Stomach smooth muscle (tissue), 2 donors: ENCODE measurements around the gene HPCAL1.
"Not testable (repeated sequence)": the region's sequence is repeated elsewhere in the genome, so short reads cannot be mapped to it uniquely, and the experiment has no call there.

Source experiments
- H3K27ac ChIP-seq: one replicate; pipeline ENCODE4 v1.7.0; 2013; ENCODE audit warnings: mild to moderate bottlenecking, low read length, inconsistent platforms
- H3K27me3 ChIP-seq, 2 donors: one replicate each; pipeline ENCODE4 v1.7.0; 2013; ENCODE audit warnings: low read length in 2 of 2; ENCODE audit not compliant: insufficient read depth in 2 of 2, control insufficient read depth in 1 of 2
- H3K36me3 ChIP-seq, 2 donors: one replicate each; pipeline ENCODE4 v1.7.0; 2013; ENCODE audit warnings: low read length in 2 of 2; ENCODE audit not compliant: control insufficient read depth in 2 of 2, insufficient read depth in 2 of 2
- H3K4me1 ChIP-seq: one replicate; pipeline ENCODE4 v1.7.0; 2013; ENCODE audit warnings: low read length; ENCODE audit not compliant: control insufficient read depth, insufficient read depth
- H3K4me3 ChIP-seq, 2 donors: one replicate each; pipeline ENCODE4 v1.7.0; 2013; ENCODE audit warnings: low read length in 2 of 2
- H3K9ac ChIP-seq, 2 donors: one replicate each; pipeline ENCODE4 v1.7.0; 2013; ENCODE audit warnings: low read length in 2 of 2, mild to moderate bottlenecking in 1 of 2
- H3K9me3 ChIP-seq, 2 donors: one replicate each; pipeline ENCODE4 v1.7.0; 2013; ENCODE audit warnings: low read length in 2 of 2; ENCODE audit not compliant: control insufficient read depth in 2 of 2
- donor health status: healthy.
- donor health status: Pancreatic carcinoma.

Gene HPCAL1

DNA sequence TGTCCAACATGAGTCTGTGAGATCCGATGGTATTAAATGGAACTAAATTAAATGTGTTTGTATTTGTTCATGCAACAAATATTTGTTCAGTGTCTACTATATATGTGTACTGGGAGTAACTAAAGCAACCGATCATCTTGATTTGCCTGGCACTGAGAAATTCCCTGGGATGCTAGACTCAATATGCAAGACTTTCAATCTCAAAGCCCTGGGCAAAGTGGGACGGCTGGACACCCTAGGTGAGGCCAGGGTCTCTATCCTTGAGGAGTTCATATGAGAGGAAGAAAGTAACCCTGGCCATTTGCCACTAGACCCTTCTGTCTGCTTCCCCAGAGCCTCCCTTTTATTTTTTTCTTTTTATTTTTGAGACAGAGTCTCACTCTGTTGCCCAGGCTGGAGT is 44.0 kb upstream of the HPCAL1 start:
- Histone ChIP-seq H3K27me3 (no peaks in the 10 kb centered on the region), H3K4me3 (no peak overlapping the region), H3K27ac (no peak overlapping the region), H3K4me1 (no peaks in the 10 kb centered on the region), H3K9ac (no peak overlapping the region), H3K9me3 (no peaks in the 10 kb centered on the region), H3K36me3 (no peaks in the 10 kb centered on the region)

DNA sequence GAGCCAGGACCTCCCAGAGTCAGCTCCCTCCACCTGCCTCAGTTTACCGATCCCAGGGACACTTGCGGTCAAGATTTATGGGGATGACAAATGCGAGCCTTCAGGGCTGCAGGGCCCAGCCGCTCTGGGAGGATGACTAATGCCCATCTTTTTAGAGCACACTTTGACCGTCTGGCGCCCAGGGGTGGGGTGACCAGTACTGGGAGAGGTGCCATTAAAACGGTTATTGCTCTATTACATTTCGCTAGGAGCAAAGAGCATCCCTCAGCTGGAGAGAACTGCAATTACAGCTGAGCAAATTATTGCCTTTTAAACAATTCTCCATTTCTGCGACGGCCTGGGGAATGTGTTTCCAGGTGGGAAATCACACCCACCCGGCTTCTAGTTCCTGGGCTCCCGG is 42.6 kb upstream of the HPCAL1 start:
- no peaks in the 10 kb centered on the region for H3K9me3 ChIP-seq
- H3K9ac ChIP-seq = no peak overlapping the region
- no peak overlapping the region for H3K27ac ChIP-seq
- no peaks in the 10 kb centered on the region for H3K27me3 ChIP-seq
- H3K4me3 ChIP-seq = no peak overlapping the region
- peaks cover 3% of the 10 kb centered on the region for H3K4me1 ChIP-seq
- H3K36me3 ChIP-seq = no peaks in the 10 kb centered on the region

DNA sequence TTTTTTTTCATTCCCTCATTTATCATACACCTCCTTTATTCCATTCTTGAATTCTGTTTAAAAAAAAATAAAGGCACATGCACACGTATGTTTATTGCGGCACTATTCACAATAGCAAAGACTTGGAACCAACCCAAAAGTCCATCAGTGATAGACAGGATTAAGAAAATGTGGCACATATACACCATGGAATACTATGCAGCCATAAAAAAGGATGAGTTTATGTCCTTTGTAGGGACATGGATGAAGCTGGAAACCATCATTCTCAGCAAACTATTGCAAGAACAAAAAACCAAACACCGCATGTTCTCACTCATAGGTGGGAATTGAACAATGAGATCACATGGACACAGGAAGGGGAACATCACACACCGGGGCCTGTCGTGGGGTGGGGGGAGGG is 39.2 kb upstream of the HPCAL1 start:
- not testable (repeated sequence) for H3K27ac ChIP-seq, H3K4me3 ChIP-seq, H3K9ac ChIP-seq, H3K36me3 ChIP-seq, H3K27me3 ChIP-seq, H3K4me1 ChIP-seq, H3K9me3 ChIP-seq

DNA sequence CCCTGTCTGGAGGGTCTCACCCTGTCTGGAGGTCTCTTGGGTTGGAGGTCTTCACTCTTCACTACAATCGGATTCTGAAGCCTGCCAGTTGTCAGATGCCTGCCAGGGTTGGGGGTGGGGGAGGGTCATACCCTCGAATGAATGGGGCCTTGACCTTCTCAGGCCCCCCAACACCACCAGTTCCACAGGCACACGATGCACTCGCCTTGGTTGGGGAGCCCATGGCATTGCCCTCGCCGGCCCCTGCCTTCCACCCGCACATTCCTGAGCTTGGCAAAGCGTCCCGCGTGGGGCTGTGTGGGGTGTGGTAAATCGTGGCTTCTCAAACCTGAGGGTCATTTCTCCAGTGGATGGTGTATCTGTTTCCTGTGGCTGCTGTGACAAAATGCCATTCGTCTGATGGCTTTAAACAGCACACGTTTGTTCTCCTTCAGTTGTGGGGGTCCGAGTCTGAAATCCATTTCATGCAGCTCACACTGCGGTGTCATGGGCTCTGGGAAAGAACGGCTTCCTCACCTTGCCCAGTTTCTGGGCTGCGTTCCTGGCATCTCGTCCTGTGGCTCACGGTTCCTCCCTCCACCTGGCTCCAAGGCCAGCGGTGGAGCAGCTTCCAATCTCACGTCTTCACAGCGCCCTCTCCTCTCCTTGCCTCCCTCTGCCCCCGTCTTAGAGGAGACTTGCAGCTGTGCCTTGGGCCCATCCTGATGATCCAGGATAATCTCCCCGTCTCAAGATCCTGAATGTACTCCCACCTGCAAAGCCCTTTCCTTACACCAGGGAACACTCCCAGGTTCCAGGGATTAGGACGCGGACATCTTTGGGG is 38.0 kb upstream of the HPCAL1 start:
- Histone ChIP-seq H3K27ac (no peak overlapping the region), H3K36me3 (no peaks in the 10 kb centered on the region), H3K4me3 (no peak overlapping the region), H3K9ac (no peak overlapping the region), H3K9me3 (no peaks in the 10 kb centered on the region), H3K4me1 (peaks cover 3% of the 10 kb centered on the region), H3K27me3 (no peaks in the 10 kb centered on the region)

DNA sequence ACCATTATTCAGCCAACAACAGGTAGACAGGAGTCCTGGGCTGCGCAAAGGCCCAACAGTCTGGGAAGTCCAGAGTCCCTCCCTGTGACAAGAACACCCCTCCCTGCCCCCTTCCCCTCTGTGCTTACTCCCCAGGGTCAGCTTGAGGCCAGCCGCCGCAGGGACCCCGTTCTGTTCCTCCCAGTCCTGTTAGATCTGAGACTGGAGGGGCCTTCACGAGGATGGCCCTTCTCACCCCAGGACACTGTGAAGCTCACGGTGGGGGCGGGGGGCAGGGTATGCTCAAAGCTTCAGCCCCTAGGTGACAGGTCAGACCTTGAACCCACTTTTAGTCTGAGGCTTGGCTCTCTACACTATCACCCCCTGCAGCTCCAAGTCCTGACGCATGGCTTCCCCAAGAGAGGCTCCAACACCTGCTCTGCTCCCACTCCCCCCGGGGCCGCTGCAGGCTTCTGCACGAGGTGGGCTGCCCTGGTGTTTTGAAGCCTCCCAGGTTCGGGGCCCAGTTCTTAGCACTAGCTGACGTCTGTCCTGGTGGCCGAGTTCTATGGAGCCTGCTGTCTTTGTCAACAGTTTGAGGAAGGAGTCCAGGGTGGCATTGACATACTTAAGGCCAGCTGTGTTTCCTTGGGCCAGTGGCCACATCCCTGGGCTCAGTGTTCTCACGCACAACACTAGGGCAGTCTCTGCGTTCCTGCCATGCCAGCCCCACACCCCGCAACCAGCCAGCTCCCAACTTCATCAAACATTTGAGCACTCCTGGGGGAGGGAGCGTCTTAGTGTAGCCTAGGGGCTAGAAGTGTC is 37.2 kb upstream of the HPCAL1 start:
- H3K27me3 ChIP-seq = no peaks in the 10 kb centered on the region
- no peak overlapping the region for H3K27ac ChIP-seq
- H3K36me3 ChIP-seq = no peaks in the 10 kb centered on the region
- H3K9me3 ChIP-seq = no peaks in the 10 kb centered on the region
- peaks cover 3% of the 10 kb centered on the region for H3K4me1 ChIP-seq
- H3K9ac ChIP-seq = no peak overlapping the region
- H3K4me3 ChIP-seq = no peak overlapping the region

DNA sequence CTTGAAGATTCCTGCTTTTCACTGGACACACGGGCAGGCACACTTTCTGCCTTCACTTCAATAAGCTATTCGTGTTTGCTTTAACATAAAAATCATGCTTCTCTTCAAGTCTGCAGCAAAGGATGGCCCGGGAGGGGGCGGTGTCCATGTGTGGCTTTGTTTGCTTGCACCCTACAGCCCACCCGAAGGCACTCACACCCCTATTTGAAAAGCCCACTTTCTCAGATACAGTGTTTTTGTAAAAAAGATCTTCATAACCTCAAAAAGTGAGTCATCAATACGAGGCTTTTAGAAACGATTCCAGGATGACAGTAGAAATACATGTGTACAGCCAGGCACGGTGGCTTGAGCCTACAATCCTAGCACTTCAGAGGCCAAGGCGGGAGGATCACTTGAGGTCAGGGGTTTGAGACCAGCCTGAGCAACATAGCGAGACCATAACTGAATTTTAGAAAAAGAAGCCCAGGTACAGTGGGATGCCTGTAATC is 36.5 kb upstream of the HPCAL1 start:
- Histone ChIP-seq H3K9me3 (no peaks in the 10 kb centered on the region), H3K4me3 (no peak overlapping the region), H3K4me1 (peaks cover 7% of the 10 kb centered on the region), H3K27ac (no peak overlapping the region), H3K9ac (no peak overlapping the region), H3K36me3 (no peaks in the 10 kb centered on the region), H3K27me3 (no peaks in the 10 kb centered on the region)

DNA sequence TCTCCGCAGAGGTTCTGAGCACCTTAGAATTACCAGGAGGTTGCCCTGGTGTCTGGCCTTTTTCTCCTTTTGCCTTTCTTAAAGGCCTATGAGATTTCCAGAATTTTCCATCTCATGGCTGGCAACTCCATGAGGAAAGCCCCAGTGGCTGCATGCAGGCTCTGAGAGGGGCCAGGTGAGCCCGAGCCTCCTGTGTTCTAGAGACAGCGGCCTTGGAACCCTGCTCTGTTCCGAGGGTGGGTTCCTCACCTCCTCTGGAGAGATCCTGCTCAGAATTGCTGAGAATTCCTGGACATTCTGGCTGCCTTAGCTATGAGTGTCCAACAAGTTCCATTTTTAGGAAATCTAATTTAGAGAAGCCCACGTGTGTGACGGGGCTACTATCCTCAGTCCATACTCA is 35.7 kb upstream of the HPCAL1 start:
- Histone ChIP-seq H3K9me3 (no peaks in the 10 kb centered on the region), H3K36me3 (no peaks in the 10 kb centered on the region), H3K4me3 (no peak overlapping the region), H3K27ac (no peak overlapping the region), H3K27me3 (no peaks in the 10 kb centered on the region), H3K4me1 (peaks cover 7% of the 10 kb centered on the region), H3K9ac (no peak overlapping the region)

DNA sequence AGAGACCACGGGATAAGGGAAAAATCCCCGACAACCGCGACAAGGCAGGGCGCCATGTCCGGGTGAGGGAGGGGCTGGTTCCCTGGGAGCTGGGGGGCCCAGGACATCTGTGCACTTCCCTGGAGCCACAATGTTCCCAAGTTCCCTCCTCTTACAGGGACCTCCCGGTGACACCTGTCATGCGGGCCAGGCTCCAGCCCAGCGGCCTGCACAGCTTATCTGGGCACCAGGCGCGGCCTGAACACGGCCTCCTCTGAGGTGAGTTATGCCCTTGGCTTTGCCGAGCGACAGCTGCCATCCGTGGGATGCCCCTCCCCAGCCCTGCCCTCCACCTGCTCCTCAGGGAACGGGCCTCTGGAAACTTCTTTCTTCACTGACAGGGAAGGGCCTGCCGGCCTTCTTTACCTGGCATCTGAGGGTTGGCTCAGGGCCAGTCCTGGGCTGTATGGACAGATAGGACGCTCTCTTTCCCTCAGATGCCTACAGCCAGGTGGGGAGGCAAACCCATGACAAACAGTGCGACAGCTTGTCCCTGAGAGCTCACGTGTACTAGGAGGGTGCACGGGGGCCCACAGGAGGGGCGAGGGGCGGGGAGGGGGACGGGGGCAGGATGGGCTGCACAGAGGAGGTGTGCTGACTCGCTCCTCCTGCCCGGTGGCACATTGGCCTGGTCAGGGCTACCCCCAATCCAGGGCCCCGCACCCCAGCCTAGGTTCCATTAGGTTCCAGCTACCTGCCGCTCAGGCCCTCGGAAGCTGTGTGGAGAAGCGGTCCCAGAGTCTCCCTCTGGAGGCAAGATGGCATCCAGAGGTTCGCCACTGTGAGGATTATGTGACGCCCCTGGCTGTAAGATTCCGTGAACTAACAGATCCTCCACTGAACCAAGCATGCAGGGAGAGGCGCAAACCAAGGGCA is 34.9 kb upstream of the HPCAL1 start:
- Histone ChIP-seq H3K27ac (no peak overlapping the region), H3K27me3 (no peaks in the 10 kb centered on the region), H3K4me1 (peaks cover 7% of the 10 kb centered on the region), H3K4me3 (no peak overlapping the region), H3K9me3 (no peaks in the 10 kb centered on the region), H3K9ac (no peak overlapping the region), H3K36me3 (no peaks in the 10 kb centered on the region)

DNA sequence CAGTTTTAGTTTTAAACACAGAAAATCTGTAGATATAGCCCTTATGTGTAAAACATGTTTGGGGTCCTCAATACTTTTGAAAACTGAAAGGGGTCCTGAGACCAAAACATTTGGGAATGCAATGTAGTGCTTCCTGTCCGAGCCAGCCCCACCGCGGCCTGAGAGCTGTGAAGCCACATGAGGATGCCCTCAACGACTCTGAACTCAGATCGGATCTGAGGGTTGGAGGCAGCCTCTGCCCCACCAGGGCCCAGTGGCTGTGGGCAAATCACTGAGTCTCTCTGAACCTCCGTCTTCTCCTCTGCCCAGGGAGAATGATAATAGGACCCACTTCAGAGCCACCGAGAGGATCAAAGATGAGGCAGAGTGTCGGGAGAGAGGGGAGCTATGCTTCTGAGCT is 33.4 kb upstream of the HPCAL1 start:
- H3K36me3 ChIP-seq = no peaks in the 10 kb centered on the region
- peaks cover 7% of the 10 kb centered on the region for H3K4me1 ChIP-seq
- H3K9me3 ChIP-seq = no peaks in the 10 kb centered on the region
- H3K27ac ChIP-seq = no peak overlapping the region
- H3K9ac ChIP-seq = no peak overlapping the region
- H3K27me3 ChIP-seq = no peaks in the 10 kb centered on the region
- H3K4me3 ChIP-seq = no peak overlapping the region

DNA sequence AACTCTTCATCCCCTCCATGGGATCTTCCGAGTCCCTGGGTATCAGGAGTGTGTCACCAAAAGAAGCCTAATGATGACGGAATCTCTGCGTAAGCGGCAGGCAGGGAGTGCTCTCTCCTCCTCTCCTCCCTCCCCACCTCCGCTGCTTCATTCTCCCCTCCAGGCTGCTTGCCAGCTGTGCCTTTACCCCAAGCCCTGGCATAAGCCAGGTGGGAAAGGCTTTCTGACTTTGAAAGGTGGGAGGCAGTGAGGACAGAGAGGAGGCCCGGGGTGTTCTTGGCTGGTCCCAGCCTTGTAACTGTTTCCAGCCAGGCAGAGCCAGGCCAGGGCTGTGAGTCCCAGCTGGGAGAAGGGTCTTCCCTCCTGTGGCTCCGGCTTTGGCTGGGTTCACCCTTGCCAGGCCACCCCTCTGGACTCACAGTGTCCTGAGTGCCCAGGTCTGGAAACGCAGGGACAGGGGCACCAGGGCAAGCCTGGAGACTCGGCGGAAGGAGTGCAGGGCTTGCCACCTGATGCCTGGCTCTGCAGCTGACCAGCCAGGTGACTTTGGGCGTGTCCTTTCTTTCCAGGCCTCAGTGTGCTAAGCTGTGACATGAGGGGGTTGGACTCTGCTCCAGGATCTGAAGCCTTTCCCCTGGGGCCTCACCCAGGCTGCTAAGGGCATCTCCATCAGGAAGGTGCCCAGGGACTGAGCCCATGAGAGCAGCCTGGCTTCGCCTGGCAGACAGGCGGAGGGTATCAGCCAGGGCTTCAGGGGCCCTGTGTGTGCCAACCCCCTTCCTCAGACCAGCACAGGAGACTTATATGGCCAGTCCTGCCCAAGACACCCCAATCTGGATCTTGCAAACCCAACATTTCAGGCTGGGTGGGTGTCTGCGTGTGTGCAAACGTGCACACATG is 32.7 kb upstream of the HPCAL1 start:
- Histone ChIP-seq H3K4me3 (no peak overlapping the region), H3K9me3 (no peaks in the 10 kb centered on the region), H3K4me1 (peaks cover 4% of the 10 kb centered on the region), H3K9ac (no peak overlapping the region), H3K36me3 (no peaks in the 10 kb centered on the region), H3K27me3 (no peaks in the 10 kb centered on the region), H3K27ac (no peak overlapping the region)
